ENCODE results near the gene LHX6. TPM values are rescaled to one million over a fixed set of nuclear protein-coding genes. Genes with fewer than 3 reads are reported as not detected.

Gene LHX6
- total RNA-seq (2021; ENCODE audit: unreplicated experiment) (0.62 TPM), Bru-seq, nascent RNA (percentile 24 among the genes with signal in this experiment), BruChase-seq, experiment 1, labeled RNA remaining after a 2-hour chase (percentile 25 among the genes with signal in this experiment), BruChase-seq, experiment 2, labeled RNA remaining after a 6-hour chase (percentile 20 among the genes with signal in this experiment)
- polyA plus RNA-seq (2012; ENCODE audit: insufficient read length), result 0.40 TPM
- long read RNA-seq, partial matches to known transcripts, result 0 of 1 reads
- long read RNA-seq, other reads (novel, unspliced or antisense), result 0 of 1 reads

DNA sequence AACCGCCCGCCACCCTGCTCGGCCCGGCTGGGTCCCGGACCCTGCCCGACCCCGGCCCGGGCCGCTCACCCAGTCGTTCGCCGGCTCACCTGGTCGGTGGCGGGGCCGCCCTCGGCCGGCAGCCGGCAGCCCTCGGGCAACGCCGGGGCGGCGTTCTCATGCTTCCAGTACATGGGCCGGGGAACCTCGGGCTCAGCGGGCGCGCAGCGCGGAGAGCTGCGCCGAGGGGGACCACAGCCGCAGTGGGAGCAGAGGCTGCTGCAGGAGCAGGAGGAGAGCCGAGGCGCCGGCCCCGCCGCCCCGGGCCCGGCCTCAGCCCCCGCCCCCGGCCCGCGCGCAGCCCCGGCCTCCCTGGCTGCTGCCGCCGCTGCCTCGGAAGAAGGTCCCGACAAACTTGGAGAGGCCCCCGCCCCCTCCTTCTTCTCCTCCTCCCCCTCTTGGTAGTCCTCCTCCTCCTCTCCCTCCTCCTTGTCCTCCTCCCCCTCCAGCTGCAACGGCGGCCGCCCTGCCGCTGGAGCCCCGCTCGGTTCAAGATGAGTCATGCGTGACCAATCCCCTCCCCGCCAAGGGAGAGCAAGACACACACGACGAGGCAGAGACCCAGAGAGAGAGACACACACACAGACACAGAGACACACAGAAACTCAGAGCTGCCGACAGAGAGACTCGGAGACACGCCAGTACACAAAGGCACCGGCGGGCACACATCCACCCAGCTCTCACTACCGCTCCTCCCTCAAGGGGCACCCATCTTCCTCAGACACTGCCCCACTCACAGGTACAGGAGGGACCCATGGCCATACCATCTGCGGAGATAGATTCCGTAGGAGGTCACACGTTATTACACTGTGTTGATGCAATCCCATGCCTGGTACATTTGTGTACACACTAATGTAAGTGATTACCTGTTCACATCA, at the start of gene LHX6:
TSS of gene LHX6 (minus strand) at position 390 of the 917 bp plus-strand sequence. CDS start at position 173, 217 bp downstream.
- peak; percentile 75 for ATAC-seq
- ChIA-PET POLR2A (no interaction called here), CTCF (interaction anchor here (0.5 kb wide), 1 partner anchor 41 kb away, joined by 3 read pairs; no protein-coding TSS in a partner anchor)
- no peaks in the 10 kb centered on the region for H3K4me1 ChIP-seq (ENCODE audit: control insufficient read depth, insufficient read depth, low read length)
- H3K9me3 ChIP-seq (ENCODE audit: control insufficient read depth, insufficient read depth, low read depth, low read length), result no peaks in the 10 kb centered on the region
- H3K36me3 ChIP-seq (ENCODE audit: control insufficient read depth, insufficient read depth, low read length), result no peaks in the 10 kb centered on the region
- H3K4me3 ChIP-seq (ENCODE audit: low read depth in 2 of 2, low read length in 2 of 2), result peak within 1 kb of the TSS; percentile 28 to 45
- BruUV-seq (replicated peaks), result no TSS peak
- TF ChIP-seq POLR2AphosphoS5 (IDR thresholded peaks at IDR 0.05; ENCODE audit: low read depth, low read length) (no peak), TCF7L2 (IDR thresholded peaks at IDR 0.05; ENCODE audit: low read depth, low read length) (no peak), SIN3A (IDR thresholded peaks at IDR 0.05; ENCODE audit: borderline replicate concordance, insufficient read depth, low read depth, low read length) (no peak)
- TF ChIP-seq, protein P1, sequence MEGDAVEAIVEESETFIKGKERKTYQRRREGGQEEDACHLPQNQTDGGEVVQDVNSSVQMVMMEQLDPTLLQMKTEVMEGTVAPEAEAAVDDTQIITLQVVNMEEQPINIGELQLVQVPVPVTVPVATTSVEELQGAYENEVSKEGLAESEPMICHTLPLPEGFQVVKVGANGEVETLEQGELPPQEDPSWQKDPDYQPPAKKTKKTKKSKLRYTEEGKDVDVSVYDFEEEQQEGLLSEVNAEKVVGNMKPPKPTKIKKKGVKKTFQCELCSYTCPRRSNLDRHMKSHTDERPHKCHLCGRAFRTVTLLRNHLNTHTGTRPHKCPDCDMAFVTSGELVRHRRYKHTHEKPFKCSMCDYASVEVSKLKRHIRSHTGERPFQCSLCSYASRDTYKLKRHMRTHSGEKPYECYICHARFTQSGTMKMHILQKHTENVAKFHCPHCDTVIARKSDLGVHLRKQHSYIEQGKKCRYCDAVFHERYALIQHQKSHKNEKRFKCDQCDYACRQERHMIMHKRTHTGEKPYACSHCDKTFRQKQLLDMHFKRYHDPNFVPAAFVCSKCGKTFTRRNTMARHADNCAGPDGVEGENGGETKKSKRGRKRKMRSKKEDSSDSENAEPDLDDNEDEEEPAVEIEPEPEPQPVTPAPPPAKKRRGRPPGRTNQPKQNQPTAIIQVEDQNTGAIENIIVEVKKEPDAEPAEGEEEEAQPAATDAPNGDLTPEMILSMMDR (IDR thresholded peaks at IDR 0.05), result no peak
- TF ChIP-seq, protein P2, sequence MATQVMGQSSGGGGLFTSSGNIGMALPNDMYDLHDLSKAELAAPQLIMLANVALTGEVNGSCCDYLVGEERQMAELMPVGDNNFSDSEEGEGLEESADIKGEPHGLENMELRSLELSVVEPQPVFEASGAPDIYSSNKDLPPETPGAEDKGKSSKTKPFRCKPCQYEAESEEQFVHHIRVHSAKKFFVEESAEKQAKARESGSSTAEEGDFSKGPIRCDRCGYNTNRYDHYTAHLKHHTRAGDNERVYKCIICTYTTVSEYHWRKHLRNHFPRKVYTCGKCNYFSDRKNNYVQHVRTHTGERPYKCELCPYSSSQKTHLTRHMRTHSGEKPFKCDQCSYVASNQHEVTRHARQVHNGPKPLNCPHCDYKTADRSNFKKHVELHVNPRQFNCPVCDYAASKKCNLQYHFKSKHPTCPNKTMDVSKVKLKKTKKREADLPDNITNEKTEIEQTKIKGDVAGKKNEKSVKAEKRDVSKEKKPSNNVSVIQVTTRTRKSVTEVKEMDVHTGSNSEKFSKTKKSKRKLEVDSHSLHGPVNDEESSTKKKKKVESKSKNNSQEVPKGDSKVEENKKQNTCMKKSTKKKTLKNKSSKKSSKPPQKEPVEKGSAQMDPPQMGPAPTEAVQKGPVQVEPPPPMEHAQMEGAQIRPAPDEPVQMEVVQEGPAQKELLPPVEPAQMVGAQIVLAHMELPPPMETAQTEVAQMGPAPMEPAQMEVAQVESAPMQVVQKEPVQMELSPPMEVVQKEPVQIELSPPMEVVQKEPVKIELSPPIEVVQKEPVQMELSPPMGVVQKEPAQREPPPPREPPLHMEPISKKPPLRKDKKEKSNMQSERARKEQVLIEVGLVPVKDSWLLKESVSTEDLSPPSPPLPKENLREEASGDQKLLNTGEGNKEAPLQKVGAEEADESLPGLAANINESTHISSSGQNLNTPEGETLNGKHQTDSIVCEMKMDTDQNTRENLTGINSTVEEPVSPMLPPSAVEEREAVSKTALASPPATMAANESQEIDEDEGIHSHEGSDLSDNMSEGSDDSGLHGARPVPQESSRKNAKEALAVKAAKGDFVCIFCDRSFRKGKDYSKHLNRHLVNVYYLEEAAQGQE (IDR thresholded peaks at IDR 0.05; ENCODE audit: insufficient read depth in 1 of 2, low read depth in 2 of 2, low read length in 1 of 2), result no peak
- H3K27me3 ChIP-seq (ENCODE audit: control insufficient read depth, insufficient read depth, low read length), result peaks cover 7% of the 10 kb centered on the region; the same call in 1 of the 2 replicates
- no peak within 1 kb of the TSS for H3K27ac ChIP-seq (ENCODE audit: low read length)
- intact Hi-C loops (cut with micrococcal nuclease; ENCODE audit: unreplicated experiment) (no loop called here), in situ Hi-C loops (cut with HindIII; ENCODE audit: low pct_unique_long_range_greater_than_20kb, low sequenced_read_pairs) (no loop called here)
- DNase-seq (ENCODE audit: low read depth, low spot score), result no peak

DNA sequence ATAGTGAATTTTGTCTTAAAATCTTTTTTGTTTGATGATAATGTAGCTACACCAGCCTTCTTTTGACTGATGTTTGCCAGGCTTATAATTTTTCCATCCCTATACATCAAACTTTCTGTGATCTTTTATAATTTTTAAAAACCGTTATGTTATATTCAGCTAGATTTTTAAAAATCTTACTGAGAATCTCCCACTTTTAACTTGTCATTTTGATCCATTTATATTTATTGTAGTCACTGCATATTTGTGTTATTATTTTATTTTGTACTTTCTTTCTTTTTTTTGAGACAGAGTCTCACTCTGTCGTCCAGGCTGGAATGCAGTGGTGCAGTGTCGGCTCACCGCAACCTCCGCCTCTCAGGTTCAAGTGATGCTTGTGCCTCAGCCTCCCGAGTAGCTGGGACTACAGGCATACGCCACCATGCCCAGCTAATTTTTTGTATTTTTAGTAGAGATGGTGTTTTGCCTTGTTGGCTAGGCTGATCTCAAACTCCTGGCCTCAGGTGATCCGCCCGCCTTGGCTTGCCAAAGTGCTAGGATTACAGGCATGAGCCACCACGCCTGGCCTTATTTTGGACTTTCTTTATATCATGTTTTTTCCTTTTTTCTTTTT, 48.6 kb upstream of the LHX6 start:
- CTCF ChIA-PET, result no interaction called here
- ATAC-seq (no peak), DNase-seq (ENCODE audit: low read depth, low spot score) (no peak)
- POLR2A ChIA-PET, result no interaction called here
- TF ChIP-seq POLR2AphosphoS5 (IDR thresholded peaks at IDR 0.05; ENCODE audit: low read depth, low read length), result no peak
- TF ChIP-seq TCF7L2 (IDR thresholded peaks at IDR 0.05; ENCODE audit: low read depth, low read length), result no peak
- no peak for TF ChIP-seq SIN3A (IDR thresholded peaks at IDR 0.05; ENCODE audit: borderline replicate concordance, insufficient read depth, low read depth, low read length)
- TF ChIP-seq, protein P1 (IDR thresholded peaks at IDR 0.05), result no peak
- TF ChIP-seq, protein P2 (IDR thresholded peaks at IDR 0.05; ENCODE audit: insufficient read depth in 1 of 2, low read depth in 2 of 2, low read length in 1 of 2), result no peak
- Histone ChIP-seq H3K36me3 (ENCODE audit: control insufficient read depth, insufficient read depth, low read length) (peaks cover 4% of the 10 kb centered on the region), H3K4me3 (ENCODE audit: low read depth in 2 of 2, low read length in 2 of 2) (no peak overlapping the region), H3K27me3 (ENCODE audit: control insufficient read depth, insufficient read depth, low read length) (no peaks in the 10 kb centered on the region), H3K27ac (ENCODE audit: low read length) (no peak overlapping the region), H3K4me1 (ENCODE audit: control insufficient read depth, insufficient read depth, low read length) (no peaks in the 10 kb centered on the region), H3K9me3 (ENCODE audit: control insufficient read depth, insufficient read depth, low read depth, low read length) (peaks cover 8% of the 10 kb centered on the region; the same call in 1 of the 2 replicates)
- intact Hi-C loops (cut with micrococcal nuclease; ENCODE audit: unreplicated experiment) (no loop called here), in situ Hi-C loops (cut with HindIII; ENCODE audit: low pct_unique_long_range_greater_than_20kb, low sequenced_read_pairs) (no loop called here)
- no TSS peak for BruUV-seq (replicated peaks)

All from Panc1 (cell line).